ENCODE data around the gene SYT13. TPM values are rescaled to one million over a fixed set of nuclear protein-coding genes. Genes with fewer than 3 reads are reported as not detected.

SYT13 gene
- total RNA-seq, 1 donor from 2014 or later = 1.3 TPM

DNA sequence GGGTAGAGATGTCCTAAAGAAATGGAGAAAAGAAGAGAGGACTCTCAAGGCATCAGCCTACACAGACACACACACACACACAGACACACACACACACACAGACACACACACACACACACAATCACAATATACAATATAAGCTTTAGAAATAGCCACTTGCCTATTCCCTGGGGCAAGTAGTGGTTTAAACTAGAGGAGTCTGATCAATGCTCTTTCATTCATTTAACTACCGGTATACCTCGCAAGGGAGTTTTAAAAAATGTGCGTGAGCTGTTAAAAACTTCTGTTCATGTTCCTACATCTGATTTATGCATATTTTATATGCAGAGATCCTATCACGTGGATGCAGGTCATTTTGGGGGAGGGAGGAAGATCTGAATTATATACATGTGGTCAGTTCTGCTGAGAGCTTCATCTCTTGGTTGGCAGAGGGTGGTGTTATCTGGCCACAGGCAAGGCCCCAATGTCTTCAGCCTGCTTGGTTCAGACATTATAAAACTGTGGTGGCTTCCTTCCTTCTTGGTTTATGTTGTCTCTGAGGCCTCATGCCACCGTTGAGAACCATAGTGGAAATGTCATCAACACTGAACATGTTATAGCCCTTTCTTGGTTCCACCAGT lies 56.6 kb downstream of the SYT13 start:
- intact Hi-C loops (cut with DNase I) = loop anchor here (5.0 to 10.0 kb wide), 2 partner anchors 45 to 122 kb away; no protein-coding TSS in a partner anchor
- no peak for DNase-seq (ENCODE audit: low spot score)

DNA sequence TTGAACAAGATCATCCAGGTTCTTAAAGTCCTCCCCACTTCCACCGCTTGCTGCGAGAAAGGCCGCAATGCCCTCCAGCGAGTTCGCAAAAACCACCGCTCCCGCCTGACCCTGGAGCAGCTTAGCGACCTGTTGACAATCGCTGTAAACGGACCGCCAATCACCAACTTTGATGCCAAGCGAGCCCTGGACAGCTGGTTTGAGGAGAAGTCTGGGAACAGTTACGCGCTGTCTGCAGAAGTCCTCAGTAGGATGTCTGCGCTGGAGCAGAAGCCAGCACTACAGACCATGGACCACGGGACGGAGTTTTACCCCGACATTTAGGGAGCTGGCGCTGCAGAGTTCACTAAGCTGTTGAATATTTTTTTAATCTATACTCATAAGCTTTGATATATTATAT lies 58.3 kb downstream of the SYT13 start:
- intact Hi-C loops (cut with DNase I) = no loop called here
- no peak for DNase-seq (ENCODE audit: low spot score)

GRCh38 chr11:45226901-45227300 lies 59.2 kb downstream of the SYT13 start:
- intact Hi-C loops (cut with DNase I) = no loop called here

GRCh38 chr11:45225961-45226871 lies 59.9 kb downstream of the SYT13 start:
- intact Hi-C loops (cut with DNase I) = no loop called here
- DNase-seq (ENCODE audit: low spot score) = no peak

More at GRCh38 chr11:45226901-45227300, 59.2 kb downstream of the SYT13 start:
- no peak for DNase-seq (ENCODE audit: low spot score)

- DNase-seq (ENCODE audit: low spot score) = no peak
- intact Hi-C loops (cut with DNase I) = no loop called here
Observed at GRCh38 chr11:45225277-45225676, 60.9 kb downstream of the SYT13 start.

GRCh38 chr11:45224766-45225165 lies 61.4 kb downstream of the SYT13 start:
- intact Hi-C loops (cut with DNase I) = no loop called here
- DNase-seq (ENCODE audit: low spot score) = no peak

GRCh38 chr11:45223496-45223895 lies 62.6 kb downstream of the SYT13 start:
- DNase-seq (ENCODE audit: low spot score) = no peak
- intact Hi-C loops (cut with DNase I) = no loop called here

GRCh38 chr11:45219411-45219810 lies 66.7 kb downstream of the SYT13 start:
- DNase-seq (ENCODE audit: low spot score) = no peak
- intact Hi-C loops (cut with DNase I) = no loop called here

- DNase-seq (ENCODE audit: low spot score) = no peak
- intact Hi-C loops (cut with DNase I) = no loop called here
Observed at GRCh38 chr11:45218705-45219104, 67.4 kb downstream of the SYT13 start.

GRCh38 chr11:45217991-45218390 lies 68.2 kb downstream of the SYT13 start:
- no peak for DNase-seq (ENCODE audit: low spot score)
- intact Hi-C loops (cut with DNase I) = no loop called here

GRCh38 chr11:45216901-45217300 lies 69.2 kb downstream of the SYT13 start:
- intact Hi-C loops (cut with DNase I) = no loop called here

DNA sequence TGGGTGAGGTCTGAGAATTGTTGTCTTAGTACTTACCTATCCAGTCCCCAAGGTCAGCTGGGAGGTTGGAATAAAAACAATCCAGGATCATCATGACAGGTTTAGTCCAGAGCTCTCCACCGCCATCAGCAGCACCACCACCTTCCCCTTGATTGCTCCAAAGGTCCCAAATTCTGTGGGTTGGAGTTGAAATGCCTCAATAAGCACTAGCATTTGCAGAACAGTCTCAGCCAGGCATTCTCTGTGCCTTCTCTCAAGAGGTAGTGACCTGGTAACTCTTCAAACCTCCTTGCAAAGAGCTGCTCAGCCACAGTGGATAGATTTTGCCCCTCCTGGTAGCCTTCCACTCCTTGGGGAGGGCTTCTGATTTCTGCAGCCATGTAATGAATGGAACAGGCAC lies 70.1 kb downstream of the SYT13 start:
- intact Hi-C loops (cut with DNase I) = no loop called here
- DNase-seq (ENCODE audit: low spot score) = no peak

More at GRCh38 chr11:45216901-45217300, 69.2 kb downstream of the SYT13 start:
- no peak for DNase-seq (ENCODE audit: low spot score)

DNA sequence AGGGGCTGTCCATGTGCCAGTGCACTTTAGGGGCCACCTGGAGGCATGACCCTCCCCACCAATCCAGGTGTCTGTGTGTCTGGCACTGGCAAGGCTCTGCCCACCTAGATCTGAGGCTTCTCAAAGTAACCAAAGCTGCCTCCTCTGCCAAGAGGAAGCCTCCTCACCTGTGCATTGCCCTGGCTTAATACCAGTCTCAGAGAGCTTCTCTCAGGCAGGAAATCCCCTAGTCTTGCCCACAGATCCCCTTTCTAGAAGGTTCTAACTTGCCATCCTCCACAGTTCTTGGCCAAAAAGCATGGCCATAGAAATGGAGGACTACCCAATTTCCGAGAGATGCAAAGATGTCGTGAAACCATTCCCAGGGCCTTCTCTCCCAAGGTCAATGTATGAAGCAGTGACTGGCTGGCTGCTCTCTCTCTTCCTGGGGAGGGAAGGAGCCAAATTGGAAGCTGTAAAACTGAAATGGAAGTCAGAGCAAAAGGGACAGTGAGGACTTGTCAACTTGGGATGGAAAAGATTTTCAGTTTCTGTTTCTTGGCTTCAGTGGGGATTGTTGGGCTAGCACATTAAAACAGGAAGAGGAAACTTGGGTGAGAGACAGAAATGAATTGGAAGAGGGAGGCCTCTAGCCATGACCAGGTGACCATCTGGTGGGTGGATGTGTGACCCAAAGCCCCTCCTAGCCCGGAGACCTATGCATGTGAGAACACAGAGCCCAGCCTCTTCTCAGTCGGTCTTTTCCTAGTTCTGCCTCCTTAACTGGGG lies 70.9 kb downstream of the SYT13 start:
- intact Hi-C loops (cut with DNase I) = no loop called here
- no peak for DNase-seq (ENCODE audit: low spot score)

GRCh38 chr11:45213717-45214116 lies 72.4 kb downstream of the SYT13 start:
- intact Hi-C loops (cut with DNase I) = no loop called here
- DNase-seq (ENCODE audit: low spot score) = no peak

- intact Hi-C loops (cut with DNase I) = no loop called here
- no peak for DNase-seq (ENCODE audit: low spot score)
Observed at GRCh38 chr11:45213316-45213665, 72.8 kb downstream of the SYT13 start.

GRCh38 chr11:45212566-45213315 lies 73.4 kb downstream of the SYT13 start:
- intact Hi-C loops (cut with DNase I) = no loop called here
- DNase-seq (ENCODE audit: low spot score) = no peak

GRCh38 chr11:45211732-45212131 lies 74.4 kb downstream of the SYT13 start:
- DNase-seq (ENCODE audit: low spot score) = no peak
- intact Hi-C loops (cut with DNase I) = no loop called here

GRCh38 chr11:45210846-45211245 lies 75.3 kb downstream of the SYT13 start:
- DNase-seq (ENCODE audit: low spot score) = no peak
- intact Hi-C loops (cut with DNase I) = no loop called here

- intact Hi-C loops (cut with DNase I) = loop anchor here (2.0 kb wide), 1 partner anchor 27 kb away; no protein-coding TSS in a partner anchor
- DNase-seq (ENCODE audit: low spot score) = peak; percentile 88
Observed at GRCh38 chr11:45209891-45210699, 76.0 kb downstream of the SYT13 start.
